Stimulated activated CD4-positive, alpha-beta T cell treated with anti-CD3 and anti-CD28 coated beads, Interleukin-4, amount 100 ng/mL, for 1 hour (primary cell): Measurements from ENCODE around the gene RAB6B.

Experiments
- DNase-seq: peaks from one replicate; pipeline ENCODE4 v3.0.0-alpha.2; 2020

Gene RAB6B

DNA sequence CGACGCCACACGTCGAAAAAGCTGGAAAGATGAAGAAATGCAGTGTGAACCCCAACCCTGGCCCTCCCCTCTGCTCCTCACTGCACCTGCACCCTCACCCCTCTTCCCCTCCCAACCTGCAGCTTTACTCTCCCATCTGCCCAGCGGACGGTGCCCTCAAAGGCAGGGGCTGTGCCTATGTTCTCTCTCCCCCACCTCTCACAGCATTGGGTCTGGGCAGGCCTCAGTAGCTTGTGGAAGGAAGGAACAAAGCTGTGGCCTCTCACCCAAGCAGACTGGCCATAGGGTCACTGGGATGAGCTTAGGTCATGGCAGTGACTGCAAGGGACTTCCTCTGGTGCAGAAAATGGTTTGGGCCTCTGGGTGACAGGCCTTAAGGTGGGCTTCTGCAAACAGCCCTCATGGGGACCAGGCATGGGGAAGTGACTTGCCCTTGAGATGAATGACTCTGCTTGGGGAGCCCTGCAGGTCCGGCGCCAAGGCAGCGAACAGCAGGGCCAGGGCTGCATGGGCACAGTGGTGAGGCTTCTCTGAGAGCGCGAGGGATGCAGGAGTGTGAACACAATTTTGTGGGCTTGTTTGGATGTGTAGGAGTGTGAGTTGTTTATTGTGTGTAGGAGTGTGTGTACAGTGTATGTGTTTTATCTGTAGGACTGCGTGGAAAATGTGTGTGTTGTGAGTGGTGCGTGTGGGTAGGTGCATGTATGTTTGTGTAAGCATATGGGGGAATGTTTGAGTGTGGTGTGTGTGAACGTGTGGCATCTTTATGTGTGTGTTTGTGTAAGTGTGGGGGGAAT is 60.9 kb downstream of the RAB6B start:
- no peak for DNase-seq

DNA sequence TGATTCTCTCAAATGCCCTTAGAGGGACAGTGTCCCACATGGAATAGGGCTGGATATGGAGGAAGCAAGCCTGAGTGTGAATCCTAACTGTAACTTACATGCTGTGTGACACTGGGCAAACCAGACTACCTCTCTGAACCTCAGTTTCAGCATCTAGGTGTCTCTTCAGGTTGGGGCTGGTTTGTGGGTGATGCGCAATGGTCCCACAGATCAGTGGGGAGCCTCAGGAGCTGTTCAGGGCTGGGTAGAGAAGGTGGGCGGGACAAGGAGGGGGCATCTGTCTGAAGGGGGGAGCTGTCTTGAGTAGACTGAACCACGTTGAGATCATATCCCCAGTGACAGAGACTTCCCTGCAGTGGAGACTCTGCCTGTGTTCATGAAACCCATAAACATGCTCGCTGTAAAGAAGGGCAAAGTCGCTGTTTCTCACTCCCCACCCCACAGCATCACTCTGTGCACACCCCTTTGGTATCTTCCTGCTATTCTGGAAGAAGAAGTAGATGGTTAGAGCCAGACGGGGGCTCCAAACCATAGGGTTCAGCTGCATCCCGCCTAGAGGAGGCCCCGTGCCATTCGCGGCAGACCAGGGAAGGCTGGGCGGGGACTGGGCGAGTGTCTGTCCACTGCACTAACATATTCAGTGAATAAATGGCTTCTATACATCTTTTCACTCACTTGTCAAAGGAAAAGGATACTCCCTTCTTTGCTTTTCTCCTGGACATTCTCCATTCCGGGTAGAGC is 61.6 kb downstream of the RAB6B start:
- no peak for DNase-seq

GRCh38 chr3:133833267-133833666 is 62.4 kb downstream of the RAB6B start:
- no peak for DNase-seq

DNA sequence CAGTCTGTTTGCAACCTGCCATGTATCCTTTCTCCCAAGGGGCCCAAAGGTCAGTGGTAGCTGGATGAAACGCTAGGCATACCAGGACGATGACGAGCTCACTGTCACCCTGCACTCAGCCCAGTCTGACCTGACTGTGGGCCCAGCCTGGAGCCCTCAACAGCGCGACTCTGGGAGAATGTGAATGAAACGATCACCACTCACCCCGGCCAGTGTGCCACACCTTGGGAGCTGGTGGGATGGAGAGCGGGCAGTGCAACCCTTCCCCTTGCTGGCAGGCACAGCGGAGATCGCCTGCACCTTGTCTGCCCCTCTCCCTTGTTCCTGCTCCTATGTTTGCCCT is 62.9 kb downstream of the RAB6B start:
- no peak for DNase-seq

GRCh38 chr3:133831966-133832801 is 63.5 kb downstream of the RAB6B start:
- DNase-seq: no peak

- DNase-seq: no peak
Observed at GRCh38 chr3:133830071-133830470, 65.6 kb downstream of the RAB6B start.

DNA sequence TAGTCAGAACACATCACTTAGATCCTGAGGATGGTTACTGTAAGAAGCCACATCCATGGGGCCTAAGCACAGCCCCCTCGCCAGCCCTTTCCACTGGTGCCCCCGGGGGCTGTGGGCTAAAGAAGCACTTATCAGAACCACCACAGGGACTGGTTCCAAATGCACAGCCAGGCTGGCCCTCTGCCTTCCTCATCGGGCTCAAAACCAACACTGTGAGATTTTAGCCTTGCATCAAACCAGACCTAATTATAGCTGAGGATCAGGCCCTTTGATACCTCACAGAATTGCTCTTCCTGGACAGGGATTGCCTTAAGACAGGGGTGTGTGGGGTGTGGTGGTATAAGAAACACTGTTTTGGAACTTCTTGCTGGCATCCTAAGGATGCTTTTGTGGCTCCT is 66.4 kb downstream of the RAB6B start:
- no peak for DNase-seq

DNA sequence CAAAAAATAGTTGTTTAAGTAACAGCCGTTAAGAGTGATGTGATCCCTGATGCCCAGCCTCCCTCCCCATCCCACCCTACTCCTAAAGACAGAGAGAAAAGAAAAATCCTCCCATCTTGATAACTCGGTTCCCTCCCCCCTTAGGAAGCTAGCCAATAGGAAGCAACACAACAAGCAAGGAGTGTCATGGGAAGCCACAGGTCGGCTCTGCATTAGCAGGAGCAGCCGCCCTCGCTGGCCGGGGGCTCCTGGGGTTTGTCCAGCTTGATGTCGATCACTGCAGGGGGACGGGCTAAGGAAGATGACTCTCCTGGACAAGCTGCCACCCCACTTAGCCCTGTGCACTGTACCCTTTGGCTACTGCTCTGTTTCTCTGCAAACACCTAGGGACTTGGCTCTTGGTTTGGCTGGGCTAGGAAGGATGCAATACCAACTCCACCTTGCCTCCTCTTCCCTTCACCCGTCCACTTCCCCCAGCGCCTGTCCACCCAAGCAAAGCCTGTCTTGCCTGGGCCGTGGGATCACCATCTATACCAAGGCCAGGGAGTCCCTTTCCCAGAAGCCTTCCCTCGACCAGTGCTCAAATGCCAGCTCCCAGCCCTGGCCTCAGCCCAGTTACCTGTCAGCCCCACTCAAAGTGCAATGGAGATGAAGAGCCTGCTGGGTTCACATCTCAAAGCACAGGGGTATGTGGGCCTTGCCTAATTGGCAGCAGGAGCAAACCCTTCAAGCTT is 66.9 kb downstream of the RAB6B start:
- no peak for DNase-seq

DNA sequence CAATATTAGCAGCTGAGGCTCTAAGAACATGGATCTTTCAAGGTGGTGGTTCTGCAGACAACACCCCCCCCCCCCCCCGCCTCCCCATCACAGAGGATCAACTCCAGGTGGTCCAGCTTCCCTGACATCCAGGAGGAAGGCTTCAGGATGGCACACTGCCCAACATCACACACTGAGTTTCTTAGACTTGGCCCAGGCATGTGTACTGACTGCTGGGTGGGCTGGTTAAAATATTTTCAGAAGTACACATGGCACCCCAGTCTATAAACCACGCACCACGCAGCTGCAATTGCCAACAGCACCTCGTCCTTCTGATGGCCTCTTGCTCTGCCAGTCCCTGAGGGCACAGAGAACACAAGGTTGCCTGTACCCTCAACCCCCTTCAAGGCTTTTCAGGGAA is 68.0 kb downstream of the RAB6B start:
- no peak for DNase-seq

DNA sequence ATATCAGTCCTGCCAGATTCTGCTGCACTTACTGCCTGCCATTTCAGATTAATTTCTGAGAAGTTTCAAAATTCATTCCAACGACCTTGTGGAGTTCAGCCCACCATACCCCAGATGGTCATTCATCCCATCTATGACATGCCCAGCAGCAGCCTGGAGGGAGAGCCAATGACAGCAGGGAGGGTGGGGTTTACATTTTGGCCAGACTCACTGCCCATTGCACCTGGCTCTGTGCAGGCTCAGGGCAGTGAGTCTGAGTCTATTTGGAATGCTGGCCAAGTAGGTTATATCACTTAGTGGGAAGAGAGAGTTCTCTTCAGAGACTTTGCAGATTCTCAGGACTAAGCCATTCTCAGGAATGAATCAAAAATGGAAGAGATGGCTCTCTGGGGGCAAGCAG is 68.5 kb downstream of the RAB6B start:
- no peak for DNase-seq

DNA sequence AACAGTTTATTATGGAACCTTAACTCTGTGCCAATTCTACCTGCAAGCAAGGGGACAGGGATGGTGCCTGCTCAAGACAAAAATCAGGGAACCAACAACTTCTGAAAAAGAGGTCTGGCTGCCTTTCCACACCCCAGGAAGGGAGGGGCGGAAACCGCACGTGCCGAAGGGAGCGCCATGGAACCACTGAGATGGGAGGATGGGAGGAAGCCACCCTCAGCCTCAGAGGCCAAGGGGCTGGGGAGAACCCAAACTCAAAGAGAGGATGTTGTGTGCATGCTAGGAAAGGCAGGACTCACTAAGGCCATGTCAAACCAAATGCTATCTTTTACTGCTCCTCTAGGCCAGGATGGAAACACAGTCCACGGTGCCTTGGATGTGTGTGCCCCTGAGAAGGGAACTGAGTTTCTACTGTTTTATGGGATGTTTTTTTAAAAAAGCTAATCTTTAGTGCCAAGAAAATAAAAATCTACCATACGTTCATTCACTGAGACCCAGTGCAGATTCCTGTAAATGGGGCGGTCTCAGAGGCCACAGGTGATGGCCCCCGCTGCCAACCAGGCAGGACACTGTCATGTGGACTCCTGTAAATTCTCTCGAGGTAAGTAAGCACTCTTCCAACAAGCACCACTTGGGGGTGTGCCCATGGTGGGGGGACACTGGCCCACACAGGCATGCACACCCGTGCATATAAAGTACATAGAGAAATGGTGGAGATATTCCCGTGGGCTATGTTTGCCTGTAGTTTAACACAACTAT is 69.5 kb downstream of the RAB6B start:
- DNase-seq: no peak

DNA sequence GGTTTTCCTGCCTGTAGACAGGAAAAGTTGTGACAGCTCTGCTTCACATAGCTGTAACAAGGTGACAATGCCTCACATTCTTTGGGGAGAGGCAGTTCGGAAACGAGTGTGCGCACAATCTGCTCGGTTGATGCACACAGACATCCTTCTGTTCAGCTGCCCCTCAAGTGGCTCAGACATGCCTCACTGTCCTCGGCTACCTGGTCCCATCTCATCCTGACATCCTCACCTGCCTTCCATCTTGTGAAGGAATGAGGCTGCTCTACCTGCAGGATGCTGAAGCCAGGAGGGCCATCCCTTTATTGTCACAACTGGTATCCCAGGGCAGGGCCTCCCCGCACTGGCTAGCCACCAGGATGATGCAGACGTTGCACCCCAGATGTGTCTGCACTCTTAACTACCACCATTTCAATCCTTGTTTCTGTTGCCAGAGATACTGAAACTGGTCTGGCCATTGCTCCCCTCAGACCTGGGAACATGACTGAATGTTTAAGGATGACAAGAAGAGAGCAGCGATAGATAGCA is 70.7 kb downstream of the RAB6B start:
- no peak for DNase-seq

DNA sequence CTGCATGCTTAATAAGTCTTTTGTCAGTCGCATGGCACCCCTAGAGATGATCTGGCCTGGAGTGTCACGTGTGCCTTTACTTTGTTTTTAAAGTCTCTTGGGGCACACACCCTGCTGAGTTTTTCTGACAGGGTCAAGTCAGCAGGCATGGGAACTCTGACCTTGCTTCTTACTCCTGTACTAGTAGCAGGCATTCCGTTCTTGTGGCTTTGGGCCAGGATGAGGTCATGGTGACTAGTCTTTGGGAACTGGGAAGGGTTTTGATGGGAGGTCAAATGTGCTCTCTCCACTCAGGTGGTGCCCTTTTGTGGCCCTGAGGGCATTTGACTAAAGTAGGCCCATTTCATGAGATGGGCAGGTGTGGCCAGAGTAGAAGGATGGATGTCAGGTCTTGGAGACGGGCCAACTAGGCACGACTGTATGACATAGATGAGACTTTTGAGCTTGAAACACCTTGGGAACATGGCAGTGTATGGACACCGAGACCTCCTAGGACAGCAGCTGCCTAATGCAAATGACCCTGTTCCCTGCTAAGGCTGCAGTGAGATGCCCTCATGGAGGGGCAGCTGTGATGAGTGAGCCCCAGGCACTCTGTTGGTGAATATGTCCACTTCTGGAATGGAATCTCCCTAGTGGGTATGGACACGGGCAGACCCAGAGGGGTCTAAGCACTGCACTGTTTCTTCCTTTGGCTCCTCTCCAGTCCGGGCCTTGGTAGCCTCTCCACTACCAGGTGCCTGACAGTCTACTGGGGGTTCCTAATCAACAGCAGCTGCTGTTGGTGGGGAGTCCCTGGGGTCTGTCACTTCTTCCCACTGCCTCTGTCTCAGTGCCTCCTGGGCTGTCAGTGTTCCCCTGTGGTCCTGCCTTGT is 73.7 kb downstream of the RAB6B start:
- no peak for DNase-seq

DNA sequence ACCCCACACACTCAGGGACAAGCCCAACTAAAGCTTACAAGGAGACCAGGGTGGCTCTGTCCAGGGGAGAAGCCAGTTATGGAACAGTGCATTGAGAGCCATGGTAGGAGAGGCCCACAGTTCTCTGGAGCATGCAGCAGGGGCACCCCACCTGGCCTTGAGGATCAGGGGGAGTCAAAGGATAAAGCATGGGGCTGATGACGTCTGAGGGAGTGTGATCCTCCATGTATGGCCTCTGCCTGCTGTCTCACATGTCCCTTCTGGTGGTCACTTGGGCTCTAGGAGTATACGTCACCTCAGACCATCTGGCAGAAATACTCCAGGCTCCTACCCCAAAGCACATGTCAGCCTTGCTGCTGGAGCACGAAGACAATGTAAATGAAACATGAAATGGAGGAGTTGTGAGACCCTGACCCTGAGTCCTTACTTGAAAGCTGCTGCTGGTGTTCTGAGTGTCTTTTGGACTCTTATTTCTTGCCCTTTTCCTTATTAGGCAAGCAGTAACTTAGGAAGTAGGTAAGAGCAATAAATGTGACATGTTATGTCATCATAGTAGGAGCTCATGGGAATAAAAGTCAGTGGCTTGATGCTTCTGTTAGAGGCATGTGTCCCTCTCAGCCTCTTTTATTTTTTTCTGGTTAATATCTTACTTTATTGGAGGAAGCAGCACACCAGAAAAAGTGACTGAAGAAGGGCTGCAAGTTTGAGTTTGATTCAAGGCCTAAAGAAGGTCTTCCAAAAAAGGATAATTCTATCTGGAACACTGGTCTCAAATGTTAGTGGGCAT is 74.6 kb downstream of the RAB6B start:
- DNase-seq: no peak

- no peak for DNase-seq
Observed at GRCh38 chr3:133820129-133820528, 75.6 kb downstream of the RAB6B start.

DNA sequence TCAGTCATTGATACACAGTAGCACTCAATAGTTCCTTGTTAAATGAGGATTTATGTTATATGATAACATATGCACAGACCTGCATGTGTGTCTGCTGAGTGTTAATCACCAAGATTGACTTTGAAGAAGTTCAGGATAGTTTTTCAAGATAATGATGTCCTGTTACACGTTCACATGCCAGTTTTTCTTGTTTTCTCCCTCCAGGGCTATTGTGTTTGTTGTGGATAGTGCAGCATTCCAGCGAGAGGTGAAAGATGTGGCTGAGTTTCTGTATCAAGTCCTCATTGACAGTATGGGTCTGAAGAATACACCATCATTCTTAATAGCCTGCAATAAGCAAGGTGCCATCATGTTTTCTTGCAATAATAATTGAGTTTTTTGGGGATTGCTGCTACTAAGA is 80.3 kb downstream of the RAB6B start:
- no peak for DNase-seq

DNA sequence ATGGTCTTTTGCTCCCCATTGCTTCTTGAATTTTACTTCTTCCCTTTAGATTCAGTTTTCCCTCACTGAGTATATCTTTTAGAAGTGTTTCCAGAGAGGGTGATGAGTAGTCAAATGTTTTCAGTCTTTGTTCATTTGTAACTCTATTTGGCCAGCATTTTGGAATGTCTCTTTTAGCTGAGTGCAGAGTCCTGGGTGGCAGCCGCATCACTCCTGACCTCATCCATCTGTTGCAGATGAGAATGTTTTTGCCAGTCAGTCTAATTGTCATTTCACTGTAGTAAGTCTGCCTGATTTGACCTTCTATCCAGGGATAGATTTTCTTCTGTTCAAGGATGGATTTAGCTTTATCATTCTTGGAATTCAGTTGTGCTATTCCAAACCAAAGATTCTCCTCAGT is 82.8 kb downstream of the RAB6B start:
- DNase-seq: no peak

DNA sequence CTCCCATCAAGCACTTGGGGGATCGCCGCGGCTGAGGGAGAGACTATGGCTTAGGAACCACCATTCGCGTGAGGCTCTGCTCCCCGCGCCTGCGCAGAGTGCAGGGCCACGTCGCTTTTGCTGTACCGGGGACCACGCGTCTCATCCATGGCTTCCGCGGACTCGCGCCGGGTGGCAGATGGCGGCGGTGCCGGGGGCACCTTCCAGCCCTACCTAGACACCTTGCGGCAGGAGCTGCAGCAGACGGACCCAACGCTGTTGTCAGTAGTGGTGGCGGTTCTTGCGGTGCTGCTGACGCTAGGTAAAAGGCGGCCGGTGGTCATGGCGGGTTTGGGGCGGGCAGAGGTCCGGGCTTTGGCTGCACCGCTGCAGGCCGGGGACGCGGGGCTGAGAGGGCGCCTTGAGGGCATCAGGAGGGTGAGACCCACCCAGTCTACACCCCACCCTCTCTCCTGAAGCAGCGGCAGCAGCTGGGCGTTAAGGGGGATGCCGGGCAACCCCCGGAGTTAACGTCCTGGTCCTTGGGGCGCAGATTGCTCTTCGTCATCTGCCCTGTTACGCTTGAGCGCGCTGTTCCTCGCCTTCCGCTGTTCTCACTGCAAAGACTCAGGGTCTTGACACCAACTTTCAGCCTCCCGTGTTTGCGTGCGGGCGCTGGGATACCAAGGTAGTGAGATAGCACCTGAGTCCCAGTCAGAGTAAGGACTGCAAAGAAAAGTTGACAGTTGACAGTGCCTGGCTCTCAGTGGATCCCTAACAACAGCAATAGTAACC is 89.8 kb downstream of the RAB6B start, which contains the start of gene SRPRB:
TSS of gene SRPRB (plus strand) at position 114 of the 774 bp plus-strand sequence. CDS start at position 148, 34 bp downstream.
- DNase-seq: peak; percentile 96

DNA sequence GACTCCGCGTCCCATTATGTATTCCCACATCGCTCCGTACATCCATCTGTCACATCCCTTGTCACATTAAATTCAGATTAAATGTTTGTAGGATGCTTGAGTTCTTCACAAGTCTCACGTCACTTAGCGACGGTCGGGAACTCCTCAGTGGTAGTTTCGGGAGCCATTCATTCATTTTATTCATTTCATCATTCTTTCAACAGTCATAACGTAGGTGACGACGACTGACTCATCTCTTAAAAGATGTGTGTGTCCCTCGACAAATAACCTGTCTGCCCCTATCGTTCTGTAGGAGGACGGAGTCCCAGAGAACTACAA is 90.3 kb downstream of the RAB6B start:
- DNase-seq: no peak
